B cell (primary cell): ENCODE results near the gene PLEKHA8. TPM values are rescaled to one million over a fixed set of nuclear protein-coding genes. Genes with fewer than 3 reads are reported as not detected.

Source experiments
- ATAC-seq: fragments of 200-7000 bp; cut with Tn5 transposase; one replicate; pipeline ENCODE4 v1.10.0; 2021; ENCODE audit warnings: low read depth, mild to moderate bottlenecking, moderate number of reproducible peaks, moderate library complexity
- CTCF ChIA-PET: fragments of 350-600 bp; sonication (Branson Sonifier 250); formaldehyde crosslinking; loops from one replicate; lab custom pipeline; 2021; ENCODE audit warnings: antibody characterized with exemption, inconsistent platforms; lab: Charles Lee
- POLR2A ChIA-PET: fragments of 350-600 bp; sonication (Branson Sonifier 250); formaldehyde crosslinking; loops from one replicate; lab custom pipeline; 2021; ENCODE audit warnings: antibody characterized with exemption; lab: Charles Lee
- DNase-seq: peaks from one replicate; pipeline ENCODE4 v3.0.0; 2013
- H2AFZ ChIP-seq: 2 replicates; pipeline ENCODE4 v1.6.1; 2012; ENCODE audit warnings: mild to moderate bottlenecking, low read depth, low read length; ENCODE audit not compliant: insufficient read depth, poor library complexity, severe bottlenecking
- H3K27ac ChIP-seq, 2 donors: 1 replicate in 1 of 2; 2 replicates in 1 of 2; pipeline ENCODE4 v1.5.1; 2012 to 2013; ENCODE audit warnings: low read length in 2 of 2, mild to moderate bottlenecking in 2 of 2, moderate library complexity in 1 of 2
- H3K27me3 ChIP-seq, 4 experiments: fragments of 200-600 bp in 1 of 4; sonication (generic) in 1 of 4; replicated peaks in 1 of 4; 1 replicate in 2 of 4; 2 replicates in 2 of 4; pipeline versions ENCODE4 v1.6.1 to v1.7.0; 2013 to 2016; ENCODE audit warnings: low read length in 3 of 4, mild to moderate bottlenecking in 2 of 4, mixed read lengths in 1 of 4, moderate library complexity in 1 of 4; ENCODE audit not compliant: insufficient read depth in 4 of 4, control insufficient read depth in 3 of 4; ENCODE audit errors: control extremely low read depth in 1 of 4
- H3K36me3 ChIP-seq, 2 experiments: replicated peaks in 1 of 2; 1 replicate in 1 of 2; 2 replicates in 1 of 2; pipeline versions ENCODE4 v1.6.1 to v1.7.1; 2013; ENCODE audit warnings: low read length in 1 of 2; ENCODE audit not compliant: insufficient read depth in 2 of 2, control insufficient read depth in 1 of 2; ENCODE audit errors: control extremely low read depth in 1 of 2, extremely low read depth in 1 of 2
- H3K4me1 ChIP-seq, 2 donors: fragments of 200-600 bp in 1 of 2; sonication (generic) in 1 of 2; 1 replicate in 1 of 2; 2 replicates in 1 of 2; pipeline versions ENCODE4 v1.5.1 to v1.6.1; 2013 to 2017; ENCODE audit warnings: low read length in 2 of 2; ENCODE audit not compliant: control insufficient read depth in 2 of 2, insufficient read depth in 2 of 2
- H3K4me2 ChIP-seq: replicated peaks from 2 replicates; pipeline ENCODE3; 2012; ENCODE audit warnings: mild to moderate bottlenecking, low read depth, low read length; ENCODE audit not compliant: poor library complexity, severe bottlenecking
- H3K4me3 ChIP-seq, 5 experiments: fragments of 200-600 bp in 1 of 5; sonication (generic) in 1 of 5; 1 replicate in 3 of 5; 2 replicates in 2 of 5; pipeline versions ENCODE4 v1.5.1 to v1.7.0; 2011 to 2016; ENCODE audit warnings: low read length in 4 of 5, mild to moderate bottlenecking in 4 of 5, low read depth in 2 of 5, control low read depth in 1 of 5, moderate library complexity in 1 of 5; ENCODE audit not compliant: insufficient read depth in 1 of 5; ENCODE audit errors: control extremely low read depth in 1 of 5, extremely low read depth in 1 of 5
- H3K79me2 ChIP-seq: fragments of 200-600 bp; sonication (generic); one replicate; pipeline ENCODE4 v1.6.0; 2016; ENCODE audit warnings: low read length; ENCODE audit not compliant: control insufficient read depth, insufficient read depth
- H3K9ac ChIP-seq: fragments of 200-600 bp; sonication (generic); 2 replicates; pipeline ENCODE4 v1.6.1; 2017; ENCODE audit warnings: mild to moderate bottlenecking, low read length, moderate library complexity
- H3K9me3 ChIP-seq, 3 donors: one replicate each; pipeline versions ENCODE4 v1.6.1 to v1.7.1; 2013; ENCODE audit warnings: low read length in 2 of 3; ENCODE audit not compliant: control insufficient read depth in 2 of 3, insufficient read depth in 1 of 3; ENCODE audit errors: control extremely low read depth in 1 of 3
- H4K20me1 ChIP-seq: 2 replicates; pipeline ENCODE4 v1.6.0; 2012; ENCODE audit warnings: mild to moderate bottlenecking, low read length; ENCODE audit not compliant: insufficient read depth, control insufficient read depth, poor library complexity, severe bottlenecking
- H3K27ac Mint-ChIP-seq: one replicate; pipeline ENCODE4 v1.8.0; 2021; ENCODE audit warnings: mixed read lengths
- H3K27me3 Mint-ChIP-seq: one replicate; pipeline ENCODE4 v1.8.0; 2021; ENCODE audit warnings: mixed read lengths
- H3K4me1 Mint-ChIP-seq: one replicate; pipeline ENCODE4 v1.8.0; 2021; ENCODE audit warnings: mixed read lengths
- H3K4me3 Mint-ChIP-seq: one replicate; pipeline ENCODE4 v1.8.0; 2021; ENCODE audit warnings: mixed read lengths
- H3K9me3 Mint-ChIP-seq: one replicate; pipeline ENCODE4 v1.8.0; 2022; ENCODE audit warnings: mixed read lengths; ENCODE audit not compliant: insufficient read depth
- CTCF ChIP-seq: fragments of 200-600 bp; IDR thresholded peaks from one replicate; pipeline ENCODE4 v1.8.0; 2022; ENCODE audit warnings: antibody characterized with exemption, mild to moderate bottlenecking
- EZH2 ChIP-seq: IDR thresholded peaks from 2 replicates; pipeline ENCODE4 v1.6.1; 2012; ENCODE audit warnings: borderline replicate concordance, low read depth, mild to moderate bottlenecking, moderate library complexity, low read length; ENCODE audit not compliant: insufficient read depth, poor library complexity, severe bottlenecking
- WGBS: methylation state at CpG from one replicate; pipeline ENCODE4 v1.1.5; 2013; ENCODE audit warnings: missing lambda C conversion rate; ENCODE audit not compliant: insufficient coverage; 5-methylcytosine and 5-hydroxymethylcytosine counted together
- intact Hi-C: fragments of 100-400 bp; cut with micrococcal nuclease; formaldehyde crosslinking; loops from one replicate; pipeline ENCODE4 v1.10.0; 2022
- polyA plus RNA-seq: library from polyadenylated mRNA; depleted of rRNA; stranded (reverse); fragments of >200 nt; gene quantifications from 2 replicates; pipeline ENCODE4 v1.2.3, GENCODE V29; 2012
- total RNA-seq, 2 donors: library from RNA; stranded (reverse); fragments of 120-200 nt in 1 of 2; gene quantifications; 1 replicate in 1 of 2; 2 replicates in 1 of 2; pipeline versions ENCODE4 v1.2.3 to v1.2.4, GENCODE V29; 2013 to 2022

The PLEKHA8 gene
- total and polyA plus RNA-seq, 2 donors (not counting 1 experiment from before 2014, with no cell fraction given), result 1.7 to 10.5 TPM

- Histone ChIP-seq H3K4me1 (peaks cover 5 to 6% of the 10 kb centered on the region in 2 donors), H3K9ac (no peak overlapping the region), H3K79me2 (no peaks in the 10 kb centered on the region), H3K4me2 (peak overlapping the region; percentile 11), H3K36me3 (peaks cover 0 to 6% of the 10 kb centered on the region in 2 experiments), H2AFZ (no peak overlapping the region), H3K27ac (no peak overlapping the region), H3K4me3 (no peak overlapping the region), H4K20me1 (no peaks in the 10 kb centered on the region), H3K9me3 (no peaks in the 10 kb centered on the region), H3K27me3 (no peaks in the 10 kb centered on the region)
- Mint-ChIP-seq H3K27ac (peak overlapping the region; percentile 59), H3K9me3 (no peaks in the 10 kb centered on the region), H3K4me1 (peaks cover 14% of the 10 kb centered on the region), H3K4me3 (no peak overlapping the region), H3K27me3 (no peaks in the 10 kb centered on the region)
- TF ChIP-seq EZH2 (no peak), CTCF (peak; percentile 76)
- peak; percentile 67 for ATAC-seq
- intact Hi-C loops, result loop anchor here (1.0 to 5.0 kb wide), 8 partner anchors 36 to 502 kb away; partner anchors contain the start of genes FKBP14 and SCRN1
- ChIA-PET POLR2A (no interaction called here), CTCF (interaction anchor here (1.0 to 7.9 kb wide), 23 partner anchors 10 to 502 kb away, joined by 3 to 128 read pairs (median 8); partner anchors contain the start of gene PLEKHA8)
- DNase-seq, result peak; percentile 56
- WGBS, result no CpG with 5 or more reads among the region's 1 CpG
These were observed 34.4 kb downstream of the PLEKHA8 start for GRCh38 chr7:30062587-30062986.

GRCh38 chr7:30065746-30066145 lies 37.5 kb downstream of the PLEKHA8 start:
- Histone ChIP-seq H2AFZ (no peak overlapping the region), H3K79me2 (no peaks in the 10 kb centered on the region), H3K4me3 (no peak overlapping the region), H4K20me1 (no peaks in the 10 kb centered on the region), H3K9me3 (no peaks in the 10 kb centered on the region), H3K4me1 (peaks cover 5 to 6% of the 10 kb centered on the region in 2 donors), H3K27ac (no peak overlapping the region), H3K9ac (no peak overlapping the region), H3K4me2 (no peak overlapping the region), H3K36me3 (peaks cover 0 to 7% of the 10 kb centered on the region in 2 experiments), H3K27me3 (no peaks in the 10 kb centered on the region)
- Mint-ChIP-seq H3K9me3 (no peaks in the 10 kb centered on the region), H3K27me3 (no peaks in the 10 kb centered on the region), H3K27ac (no peak overlapping the region), H3K4me3 (no peak overlapping the region), H3K4me1 (peaks cover 12% of the 10 kb centered on the region)
- TF ChIP-seq EZH2 (no peak), CTCF (no peak)
- DNase-seq (no peak), ATAC-seq (no peak)
- 100% methylated on average over 3 of the region's 3 CpGs for WGBS
- intact Hi-C loops, result no loop called here
- CTCF ChIA-PET, result interaction anchor here (0.7 to 7.9 kb wide), 2 partner anchors 187 to 286 kb away, joined by 3 to 128 read pairs; no protein-coding TSS in a partner anchor
- POLR2A ChIA-PET, result no interaction called here
